GM18505 (cell line): Measurements from ENCODE around the gene EYS.
"Not testable (repeated sequence)": the region's sequence is repeated elsewhere in the genome, so short reads cannot be mapped to it uniquely, and the experiment has no call there.

Experiments
- ATAC-seq: cut with Tn5 transposase; IDR thresholded peaks from one replicate; pipeline ENCODE4 v1.9.1; 2021; ENCODE audit not compliant: unreplicated experiment
- POLR2A ChIP-seq: IDR thresholded peaks from 4 replicates; pipeline ENCODE4 v1.6.1; 2011; ENCODE audit warnings: borderline replicate concordance; ENCODE audit not compliant: insufficient read depth, insufficient read length; ENCODE audit errors: extremely low read depth

The EYS gene

GRCh38 chr6:63802606-63803206 lies 1904.3 kb downstream of the EYS start:
- ATAC-seq = no peak
- TF ChIP-seq POLR2A = no peak

GRCh38 chr6:63800386-63800785 lies 1906.6 kb downstream of the EYS start:
- not testable (repeated sequence) for ATAC-seq

- TF ChIP-seq POLR2A = no peak
- ATAC-seq = no peak
Measured at GRCh38 chr6:63799813-63800212, 1907.2 kb downstream of the EYS start.

GRCh38 chr6:63799313-63799712 lies 1907.7 kb downstream of the EYS start:
- no peak for ATAC-seq
- no peak for TF ChIP-seq POLR2A

GRCh38 chr6:63798378-63798777 lies 1908.6 kb downstream of the EYS start:
- ATAC-seq = no peak
- no peak for TF ChIP-seq POLR2A

GRCh38 chr6:63797721-63798120 lies 1909.3 kb downstream of the EYS start:
- no peak for TF ChIP-seq POLR2A
- ATAC-seq = no peak

GRCh38 chr6:63795826-63796225 lies 1911.2 kb downstream of the EYS start:
- no peak for TF ChIP-seq POLR2A
- no peak for ATAC-seq

GRCh38 chr6:63795006-63795405 lies 1912.0 kb downstream of the EYS start:
- TF ChIP-seq POLR2A = no peak
- ATAC-seq = no peak

- no peak for ATAC-seq
- no peak for TF ChIP-seq POLR2A
Measured at GRCh38 chr6:63793465-63794137, 1913.4 kb downstream of the EYS start.

- no peak for TF ChIP-seq POLR2A
- ATAC-seq = no peak
Measured at GRCh38 chr6:63792736-63793464, 1914.1 kb downstream of the EYS start.

GRCh38 chr6:63790334-63790733 lies 1916.7 kb downstream of the EYS start:
- no peak for TF ChIP-seq POLR2A
- ATAC-seq = no peak

- ATAC-seq = no peak
- no peak for TF ChIP-seq POLR2A
Measured at GRCh38 chr6:63789699-63790098, 1917.3 kb downstream of the EYS start.

- no peak for TF ChIP-seq POLR2A
- ATAC-seq = no peak
Measured at GRCh38 chr6:63788569-63788968, 1918.5 kb downstream of the EYS start.

- no peak for TF ChIP-seq POLR2A
- ATAC-seq = no peak
Measured at GRCh38 chr6:63787021-63787420, 1920.0 kb downstream of the EYS start.
